Measurements from ENCODE around the gene SCML1. TPM values are rescaled to one million over a fixed set of nuclear protein-coding genes. Genes with fewer than 3 reads are reported as not detected.

The SCML1 gene
- total RNA-seq, 2 donors from 2014 or later, result 5.6 to 20.1 TPM

GRCh38 chrX:17787557-17787956 is 50.3 kb downstream of the SCML1 start:
- Histone ChIP-seq H3K27me3 (replicated peaks; ENCODE audit: insufficient read depth) (no peaks in the 10 kb centered on the region), H3K4me1 (ENCODE audit: control insufficient read depth in 1 of 2, low read depth in 2 of 2) (no peaks in the 10 kb centered on the region), H3K9me3 (no peaks in the 10 kb centered on the region), H3K36me3 (no peaks in the 10 kb centered on the region), H3K27ac (no peak overlapping the region), H3K4me3 (no peak overlapping the region)
- no peak for ATAC-seq (ENCODE audit: insufficient number of reproducible peaks, low FRiP score, low read depth)
- no peak for TF ChIP-seq CTCF (IDR thresholded peaks at IDR 0.05)
- no peak for DNase-seq (ENCODE audit: low spot score)

DNA sequence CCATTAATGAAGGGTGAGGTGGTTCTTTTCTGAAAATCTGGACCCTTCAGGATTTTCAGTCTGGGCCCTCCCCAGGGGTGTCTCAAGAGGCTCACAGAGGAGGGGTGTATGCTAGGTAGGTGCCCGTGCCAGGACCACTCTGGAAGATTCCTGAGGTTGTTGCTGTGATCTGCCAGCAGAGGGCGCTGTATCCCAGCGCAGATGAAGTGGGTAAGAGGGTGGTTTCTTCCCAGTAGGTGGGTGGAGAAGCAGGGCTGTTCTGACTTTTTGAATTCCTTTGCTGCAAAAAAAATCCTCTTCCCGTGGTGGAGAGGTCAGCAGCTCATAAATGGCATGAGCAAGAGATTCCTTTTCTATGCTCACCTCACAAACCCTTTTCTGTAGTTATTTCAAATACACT is 51.1 kb downstream of the SCML1 start:
- Histone ChIP-seq H3K27ac (no peak overlapping the region), H3K36me3 (no peaks in the 10 kb centered on the region), H3K4me1 (ENCODE audit: control insufficient read depth in 1 of 2, low read depth in 2 of 2) (no peaks in the 10 kb centered on the region), H3K27me3 (replicated peaks; ENCODE audit: insufficient read depth) (no peaks in the 10 kb centered on the region), H3K4me3 (no peak overlapping the region), H3K9me3 (no peaks in the 10 kb centered on the region)
- peak; percentile 71 for TF ChIP-seq CTCF (IDR thresholded peaks at IDR 0.05)
- DNase-seq (ENCODE audit: low spot score) (no peak), ATAC-seq (ENCODE audit: insufficient number of reproducible peaks, low FRiP score, low read depth) (no peak)

- H3K27ac ChIP-seq, result no peak overlapping the region
- H3K36me3 ChIP-seq, result no peaks in the 10 kb centered on the region
- ATAC-seq (ENCODE audit: insufficient number of reproducible peaks, low FRiP score, low read depth) (no peak), DNase-seq (ENCODE audit: low spot score) (no peak)
- no peak overlapping the region for H3K4me3 ChIP-seq
- H3K4me1 ChIP-seq (ENCODE audit: control insufficient read depth in 1 of 2, low read depth in 2 of 2), result no peaks in the 10 kb centered on the region
- no peak for TF ChIP-seq CTCF (IDR thresholded peaks at IDR 0.05)
- H3K27me3 ChIP-seq (replicated peaks; ENCODE audit: insufficient read depth), result no peaks in the 10 kb centered on the region
- H3K9me3 ChIP-seq, result no peaks in the 10 kb centered on the region
These were observed 51.8 kb downstream of the SCML1 start for GRCh38 chrX:17788956-17789562.

- Histone ChIP-seq H3K9me3 (no peaks in the 10 kb centered on the region), H3K27ac (no peak overlapping the region), H3K36me3 (no peaks in the 10 kb centered on the region), H3K27me3 (replicated peaks; ENCODE audit: insufficient read depth) (no peaks in the 10 kb centered on the region), H3K4me3 (no peak overlapping the region), H3K4me1 (ENCODE audit: control insufficient read depth in 1 of 2, low read depth in 2 of 2) (no peaks in the 10 kb centered on the region)
- DNase-seq (ENCODE audit: low spot score), result no peak
- ATAC-seq (ENCODE audit: insufficient number of reproducible peaks, low FRiP score, low read depth), result no peak
- TF ChIP-seq CTCF (IDR thresholded peaks at IDR 0.05), result no peak
These were observed 55.5 kb downstream of the SCML1 start for GRCh38 chrX:17792826-17793225.

DNA sequence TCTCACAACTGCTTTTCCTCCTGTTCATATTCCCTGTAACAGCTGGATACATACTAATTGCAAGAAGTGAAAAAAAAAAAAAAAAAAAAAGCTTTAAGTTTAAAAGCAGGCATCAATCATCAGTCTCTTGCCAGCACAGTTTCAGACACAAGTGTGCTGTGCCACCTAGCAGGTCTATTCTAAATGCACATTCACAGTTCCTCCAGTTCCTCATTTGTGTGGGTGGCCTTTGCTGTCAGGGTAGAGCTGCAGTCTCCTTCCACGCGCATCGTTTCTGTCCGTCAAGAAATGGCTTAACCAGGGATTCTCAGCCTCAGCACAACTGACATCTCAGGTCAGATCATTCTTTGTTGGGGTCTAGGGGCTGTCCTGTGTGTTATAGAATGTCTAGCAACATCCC is 61.6 kb downstream of the SCML1 start:
- no peaks in the 10 kb centered on the region for H3K27me3 ChIP-seq (replicated peaks; ENCODE audit: insufficient read depth)
- H3K36me3 ChIP-seq, result no peaks in the 10 kb centered on the region
- no peak overlapping the region for H3K27ac ChIP-seq
- DNase-seq (ENCODE audit: low spot score), result no peak
- no peak for ATAC-seq (ENCODE audit: insufficient number of reproducible peaks, low FRiP score, low read depth)
- H3K4me1 ChIP-seq (ENCODE audit: control insufficient read depth in 1 of 2, low read depth in 2 of 2), result no peaks in the 10 kb centered on the region
- H3K4me3 ChIP-seq, result no peak overlapping the region
- no peaks in the 10 kb centered on the region for H3K9me3 ChIP-seq
- TF ChIP-seq CTCF (IDR thresholded peaks at IDR 0.05), result no peak

Measured in thoracic aorta (tissue), 2 donors.